Glutamatergic neuron (in vitro differentiated cells): Measurements from ENCODE around the gene SSBP3. TPM values are rescaled to one million over a fixed set of nuclear protein-coding genes. Genes with fewer than 3 reads are reported as not detected.
A peak's percentile ranks its signal among the peaks of the same experiment; 100 is the strongest.

Source experiments
- DNase-seq: peaks from one replicate; pipeline ENCODE4 v3.0.0; 2022
- H3K27ac Mint-ChIP-seq: one replicate; pipeline ENCODE4 v1.8.0; 2020; ENCODE audit warnings: mild to moderate bottlenecking, mixed read lengths, inconsistent platforms; ENCODE audit not compliant: unreplicated experiment
- H3K27me3 Mint-ChIP-seq: one replicate; pipeline ENCODE4 v1.8.0; 2020; ENCODE audit warnings: mild to moderate bottlenecking, moderate library complexity, mixed read lengths, inconsistent platforms; ENCODE audit not compliant: unreplicated experiment
- H3K36me3 Mint-ChIP-seq: one replicate; pipeline ENCODE4 v1.8.0; 2020; ENCODE audit warnings: mild to moderate bottlenecking, mixed read lengths, inconsistent platforms; ENCODE audit not compliant: unreplicated experiment
- H3K4me1 Mint-ChIP-seq: one replicate; pipeline ENCODE4 v1.8.0; 2020; ENCODE audit warnings: mild to moderate bottlenecking, low read depth, mixed read lengths, inconsistent platforms; ENCODE audit not compliant: unreplicated experiment
- H3K4me3 Mint-ChIP-seq: one replicate; pipeline ENCODE4 v1.8.0; 2020; ENCODE audit warnings: mild to moderate bottlenecking, mixed read lengths, inconsistent platforms; ENCODE audit not compliant: unreplicated experiment
- H3K9me3 Mint-ChIP-seq: one replicate; pipeline ENCODE4 v1.8.0; 2020; ENCODE audit warnings: mild to moderate bottlenecking, moderate library complexity, mixed read lengths, inconsistent platforms; ENCODE audit not compliant: unreplicated experiment
- total RNA-seq: library from RNA; stranded (reverse); fragmentation: NEBNext Ultra II Directional; extraction: Animal tissue kit (Norgen Biotek cat#: 25700); gene quantifications from one replicate; pipeline ENCODE4 v1.2.1, GENCODE V29; 2021; ENCODE audit not compliant: unreplicated experiment
- TF ChIP-seq, protein P1 (sequence below): fragments of 200-600 bp; sonication (generic); IDR thresholded peaks from one replicate; pipeline ENCODE4 v1.5.0; 2021; ENCODE audit not compliant: partially characterized antibody, unreplicated experiment

SSBP3 gene
- total RNA-seq, 1 donor from 2014 or later = 608 TPM

DNA sequence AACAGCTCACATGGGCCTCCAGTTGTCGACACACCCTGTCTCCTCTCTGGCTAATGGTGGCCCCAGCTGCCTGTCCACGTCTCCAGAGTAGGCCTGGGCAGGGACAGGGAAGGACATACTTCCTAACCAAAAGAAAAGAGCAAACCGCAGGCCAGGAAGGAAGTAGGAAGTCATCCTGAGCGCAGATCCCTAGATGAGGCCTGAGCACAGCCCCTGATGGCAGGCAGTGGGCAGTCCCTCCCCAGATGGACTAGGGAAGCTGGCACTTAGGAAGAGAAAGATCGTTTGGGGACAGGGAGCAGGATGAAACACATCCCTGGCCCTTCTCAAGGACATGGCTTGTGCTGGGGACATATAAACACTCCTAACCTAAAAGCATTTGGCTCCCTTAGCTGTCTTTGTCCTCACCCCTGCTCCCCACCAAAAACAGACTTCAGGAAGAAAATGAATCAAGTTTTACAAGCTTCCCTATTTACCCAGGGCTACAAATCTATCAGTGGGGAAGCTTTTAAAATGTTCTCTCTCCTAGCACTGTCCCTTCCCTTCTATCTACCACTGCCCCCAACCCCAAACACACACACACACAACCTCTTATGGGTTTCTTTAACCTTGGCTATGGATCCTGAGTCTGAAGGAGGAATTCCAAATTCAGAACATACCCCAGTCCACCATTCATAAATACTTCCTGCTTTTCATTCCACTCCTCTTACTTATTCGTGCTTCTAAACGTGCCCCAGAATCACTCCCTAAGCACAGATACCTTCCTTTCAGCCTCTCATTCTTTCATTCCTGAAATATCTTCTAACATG, 21.1 kb downstream of the SSBP3 start:
- Mint-ChIP-seq H3K27ac (peak overlapping the region; percentile 59), H3K9me3 (peaks cover 8% of the 10 kb centered on the region), H3K27me3 (peaks cover 7% of the 10 kb centered on the region), H3K36me3 (no peaks in the 10 kb centered on the region), H3K4me1 (peaks cover 56% of the 10 kb centered on the region), H3K4me3 (peak overlapping the region; percentile 73)
- DNase-seq = no peak
- TF ChIP-seq, protein P1, sequence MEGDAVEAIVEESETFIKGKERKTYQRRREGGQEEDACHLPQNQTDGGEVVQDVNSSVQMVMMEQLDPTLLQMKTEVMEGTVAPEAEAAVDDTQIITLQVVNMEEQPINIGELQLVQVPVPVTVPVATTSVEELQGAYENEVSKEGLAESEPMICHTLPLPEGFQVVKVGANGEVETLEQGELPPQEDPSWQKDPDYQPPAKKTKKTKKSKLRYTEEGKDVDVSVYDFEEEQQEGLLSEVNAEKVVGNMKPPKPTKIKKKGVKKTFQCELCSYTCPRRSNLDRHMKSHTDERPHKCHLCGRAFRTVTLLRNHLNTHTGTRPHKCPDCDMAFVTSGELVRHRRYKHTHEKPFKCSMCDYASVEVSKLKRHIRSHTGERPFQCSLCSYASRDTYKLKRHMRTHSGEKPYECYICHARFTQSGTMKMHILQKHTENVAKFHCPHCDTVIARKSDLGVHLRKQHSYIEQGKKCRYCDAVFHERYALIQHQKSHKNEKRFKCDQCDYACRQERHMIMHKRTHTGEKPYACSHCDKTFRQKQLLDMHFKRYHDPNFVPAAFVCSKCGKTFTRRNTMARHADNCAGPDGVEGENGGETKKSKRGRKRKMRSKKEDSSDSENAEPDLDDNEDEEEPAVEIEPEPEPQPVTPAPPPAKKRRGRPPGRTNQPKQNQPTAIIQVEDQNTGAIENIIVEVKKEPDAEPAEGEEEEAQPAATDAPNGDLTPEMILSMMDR = no peak

DNA sequence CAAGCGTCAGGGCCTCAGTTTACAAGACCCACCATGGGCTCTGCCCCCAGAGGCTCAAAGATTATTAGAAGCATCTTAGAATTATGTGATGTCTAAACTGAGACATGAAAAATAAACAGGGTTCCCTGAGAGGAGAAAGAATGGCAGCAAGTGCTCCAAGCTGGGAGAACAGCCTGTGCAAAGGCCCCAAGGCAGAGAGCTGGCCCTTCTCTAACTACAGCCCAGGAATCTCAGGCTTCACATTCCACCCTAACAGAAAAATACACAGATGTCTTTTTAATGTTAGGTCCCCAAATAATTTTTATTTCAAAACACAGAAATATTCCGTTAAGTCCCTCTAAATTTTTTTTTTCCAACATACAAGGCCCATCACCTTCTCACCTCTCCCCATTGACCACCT, 21.7 kb downstream of the SSBP3 start:
- H3K36me3 Mint-ChIP-seq = no peaks in the 10 kb centered on the region
- H3K4me3 Mint-ChIP-seq = no peak overlapping the region

DNA sequence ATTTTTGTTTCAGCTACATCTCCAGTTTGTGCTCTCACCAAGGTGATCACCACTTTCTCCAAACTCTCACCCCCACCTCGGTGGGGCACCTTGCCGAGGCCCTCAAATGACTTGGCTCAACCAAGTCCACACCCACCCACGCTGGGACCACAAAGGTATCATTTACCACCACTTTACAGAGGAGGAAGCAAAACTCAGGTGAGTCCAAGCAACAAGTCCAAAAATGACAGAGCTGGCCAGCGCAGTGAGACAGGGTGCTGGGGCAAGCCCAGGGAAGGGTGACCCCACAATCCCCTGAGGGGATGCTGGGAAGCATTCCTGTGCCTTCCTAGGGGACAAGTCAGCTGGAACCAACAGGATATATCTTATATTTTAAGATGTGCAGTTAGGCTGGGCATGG, 24.7 kb downstream of the SSBP3 start:
- TF ChIP-seq, protein P1 = no peak
- Mint-ChIP-seq H3K36me3 (no peaks in the 10 kb centered on the region), H3K4me1 (peaks cover 54% of the 10 kb centered on the region), H3K9me3 (peaks cover 13% of the 10 kb centered on the region), H3K4me3 (no peak overlapping the region), H3K27ac (peak overlapping the region; percentile 56), H3K27me3 (peaks cover 15% of the 10 kb centered on the region)
- no peak for DNase-seq

More for the DNA sequence above, 21.7 kb downstream of the SSBP3 start:
- no peak for DNase-seq
- peaks cover 6% of the 10 kb centered on the region for H3K27me3 Mint-ChIP-seq
- H3K9me3 Mint-ChIP-seq = peaks cover 7% of the 10 kb centered on the region
- TF ChIP-seq, protein P1 = no peak
- H3K27ac Mint-ChIP-seq = peak overlapping the region; percentile 59
- peaks cover 55% of the 10 kb centered on the region for H3K4me1 Mint-ChIP-seq

DNA sequence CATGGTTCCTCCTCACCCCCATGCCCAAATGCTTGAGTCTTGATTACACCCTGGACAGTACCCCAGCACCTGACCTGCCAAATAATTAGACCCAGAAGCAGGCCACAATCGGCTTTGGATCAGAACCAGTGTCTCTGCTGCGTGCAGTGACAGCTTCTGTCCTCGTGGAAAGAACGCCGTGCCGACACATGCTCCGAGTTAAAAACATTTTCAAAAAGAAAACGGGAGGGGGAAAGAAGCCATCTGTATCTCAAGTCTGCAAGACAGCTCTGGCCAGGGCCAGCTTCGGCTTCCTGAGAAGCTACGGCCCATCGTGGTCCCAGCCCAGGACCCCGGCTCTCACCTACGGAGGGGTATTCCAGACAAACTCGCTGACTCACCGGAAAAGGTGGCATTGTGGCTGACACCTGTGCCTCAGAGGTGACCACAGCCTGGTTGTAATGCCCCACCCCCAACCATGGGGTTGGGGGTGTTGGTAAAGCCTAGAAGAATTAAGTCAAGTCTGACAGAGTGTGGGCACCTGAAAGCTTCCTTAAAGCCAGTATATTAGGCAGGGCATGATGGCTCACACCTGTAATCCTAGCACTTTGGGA, 25.8 kb downstream of the SSBP3 start:
- Mint-ChIP-seq H3K4me3 (no peak overlapping the region), H3K27ac (peak overlapping the region; percentile 99), H3K4me1 (peaks cover 58% of the 10 kb centered on the region), H3K36me3 (no peaks in the 10 kb centered on the region), H3K27me3 (peaks cover 18% of the 10 kb centered on the region), H3K9me3 (peaks cover 19% of the 10 kb centered on the region)
- no peak for DNase-seq
- TF ChIP-seq, protein P1 = no peak
